Liver (tissue), 9 donors: ENCODE results near the gene BEX1. TPM values are rescaled to one million over a fixed set of nuclear protein-coding genes. Genes with fewer than 3 reads are reported as not detected.

Experiments used
- DNase-seq: peaks from one replicate; pipeline ENCODE4 v3.0.0-alpha.2; 2017; ENCODE audit warnings: low spot score
- H3K27ac ChIP-seq, 2 donors: one replicate each; pipeline ENCODE4 v1.7.0; 2013; ENCODE audit warnings: inconsistent platforms in 2 of 2, low read length in 2 of 2, control low read depth in 1 of 2, low read depth in 1 of 2, mild to moderate bottlenecking in 1 of 2
- H3K27me3 ChIP-seq, 4 donors: one replicate each; pipeline versions ENCODE4 v1.6.1 to v1.7.0; 2013; ENCODE audit warnings: low read length in 3 of 4, inconsistent platforms in 1 of 4, mild to moderate bottlenecking in 1 of 4, moderate library complexity in 1 of 4; ENCODE audit not compliant: control insufficient read depth in 4 of 4, insufficient read depth in 4 of 4
- H3K36me3 ChIP-seq, 4 donors: one replicate each; pipeline versions ENCODE4 v1.6.1 to v1.7.0; 2013; ENCODE audit warnings: low read length in 3 of 4, mild to moderate bottlenecking in 3 of 4, low read depth in 1 of 4, moderate library complexity in 1 of 4; ENCODE audit not compliant: control insufficient read depth in 4 of 4, insufficient read depth in 3 of 4
- H3K4me1 ChIP-seq, 4 donors: one replicate each; pipeline versions ENCODE4 v1.6.1 to v1.7.0; 2013; ENCODE audit warnings: low read length in 3 of 4, mild to moderate bottlenecking in 3 of 4, moderate library complexity in 1 of 4; ENCODE audit not compliant: control insufficient read depth in 4 of 4, insufficient read depth in 4 of 4
- H3K4me3 ChIP-seq, 3 donors: one replicate each; pipeline versions ENCODE4 v1.6.1 to v1.7.0; 2013; ENCODE audit warnings: low read length in 3 of 3, control low read depth in 1 of 3, low read depth in 1 of 3, mild to moderate bottlenecking in 1 of 3
- H3K9ac ChIP-seq, 2 donors: one replicate each; pipeline ENCODE4 v1.7.0; 2013; ENCODE audit warnings: low read length in 2 of 2, mild to moderate bottlenecking in 2 of 2, moderate library complexity in 2 of 2, control low read depth in 1 of 2, low read depth in 1 of 2
- H3K9me3 ChIP-seq, 4 donors: one replicate each; pipeline versions ENCODE4 v1.6.1 to v1.7.0; 2013; ENCODE audit warnings: low read length in 3 of 4; ENCODE audit not compliant: control insufficient read depth in 4 of 4
- ATF3 ChIP-seq: IDR thresholded peaks from 2 replicates; pipeline ENCODE4 v1.6.1; 2016; ENCODE audit warnings: antibody characterized with exemption
- CTCF ChIP-seq: fragments of 150-350 bp; IDR thresholded peaks from 2 replicates; pipeline ENCODE4 v1.5.1; 2017; ENCODE audit warnings: improper control_type of control experiment, low read depth, low read length; ENCODE audit not compliant: missing input control
- EGR1 ChIP-seq, 2 donors: IDR thresholded peaks; 2 replicates each; pipeline ENCODE4 v1.6.1; 2016 to 2018; ENCODE audit warnings: antibody characterized with exemption in 2 of 2, low read depth in 2 of 2
- FOXA1 ChIP-seq: IDR thresholded peaks from 2 replicates; pipeline ENCODE4 v1.6.1; 2016; ENCODE audit warnings: antibody characterized with exemption
- FOXA2 ChIP-seq: IDR thresholded peaks from 2 replicates; pipeline ENCODE4 v1.6.1; 2016; ENCODE audit warnings: antibody characterized with exemption
- GABPA ChIP-seq, 2 donors: IDR thresholded peaks in 1 of 2; conservative IDR thresholded peaks in 1 of 2; 2 replicates each; pipeline ENCODE4 v1.6.1; 2016; ENCODE audit warnings: antibody characterized with exemption in 2 of 2, mild to moderate bottlenecking in 1 of 2, moderate library complexity in 1 of 2
- HNF4A ChIP-seq, 2 donors: conservative IDR thresholded peaks; 2 replicates each; pipeline ENCODE4 v1.6.1; 2016; ENCODE audit warnings: antibody characterized with exemption in 2 of 2, mild to moderate bottlenecking in 2 of 2
- HNF4G ChIP-seq: IDR thresholded peaks from 2 replicates; pipeline ENCODE4 v1.6.1; 2016; ENCODE audit warnings: antibody characterized with exemption
- JUND ChIP-seq, 2 donors: IDR thresholded peaks; 2 replicates each; pipeline ENCODE4 v1.6.1; 2016; ENCODE audit warnings: antibody characterized with exemption in 2 of 2
- MAX ChIP-seq: IDR thresholded peaks from 2 replicates; pipeline ENCODE4 v1.6.1; 2016; ENCODE audit warnings: antibody characterized with exemption
- NR2F2 ChIP-seq: IDR thresholded peaks from 2 replicates; pipeline ENCODE4 v1.6.1; 2016; ENCODE audit warnings: antibody characterized with exemption
- RAD21 ChIP-seq, 2 donors: IDR thresholded peaks; 2 replicates each; pipeline ENCODE4 v1.6.1; 2016; ENCODE audit warnings: antibody characterized with exemption in 2 of 2, mild to moderate bottlenecking in 2 of 2
- REST ChIP-seq: IDR thresholded peaks from 2 replicates; pipeline ENCODE4 v1.6.1; 2016; ENCODE audit warnings: antibody characterized with exemption, mild to moderate bottlenecking
- RXRA ChIP-seq, 2 donors: IDR thresholded peaks; 2 replicates each; pipeline ENCODE4 v1.6.1; 2017 to 2018; ENCODE audit warnings: antibody characterized with exemption in 2 of 2, mild to moderate bottlenecking in 1 of 2
- SP1 ChIP-seq: IDR thresholded peaks from 2 replicates; pipeline ENCODE4 v1.6.1; 2018; ENCODE audit warnings: antibody characterized with exemption, mild to moderate bottlenecking
- TAF1 ChIP-seq: conservative IDR thresholded peaks from 2 replicates; pipeline ENCODE4 v1.6.1; 2016; ENCODE audit warnings: antibody characterized with exemption, mild to moderate bottlenecking
- YY1 ChIP-seq: IDR thresholded peaks from 2 replicates; pipeline ENCODE4 v1.6.1; 2016; ENCODE audit warnings: antibody characterized with exemption, mild to moderate bottlenecking
- ZBTB33 ChIP-seq: IDR thresholded peaks from 2 replicates; pipeline ENCODE4 v1.6.1; 2016; ENCODE audit warnings: antibody characterized with exemption
- WGBS: extraction: QIAGEN DNeasy Blood & Tissue Kit; methylation state at CpG from one replicate; pipeline ENCODE4 v1.1.7; 2013; 5-methylcytosine and 5-hydroxymethylcytosine counted together
- polyA plus RNA-seq, 2 donors: library from polyadenylated mRNA; stranded (reverse) in 1 of 2; unstranded in 1 of 2; fragments of 200-250 nt in 1 of 2; fragments of >200 nt in 1 of 2; fragmentation: Nextera tagmentation in 1 of 2; extraction: Ambion mirVana in 1 of 2; gene quantifications; one replicate each; pipeline versions ENCODE4 v1.2.1 to v1.2.3, GENCODE V29; 2013 to 2015
- total RNA-seq, 2 donors: library from RNA; depleted of rRNA; stranded (reverse); fragments of >200 nt; gene quantifications; one replicate each; pipeline ENCODE4 v1.2.3, GENCODE V29; 2014
- donor health status: healthy.
- donor health status: healthy.
- donor health status: healthy.
- donor health status: healthy.
- donor health status: healthy.

The BEX1 gene
- total and polyA plus RNA-seq, 4 donors: 0.75 to 84.0 (median 3.1) TPM

GRCh38 chrX:103017542-103017941, 46.4 kb downstream of the BEX1 start:
- WGBS: 53% methylated on average over 4 of the region's 4 CpGs
- no peak overlapping the region for H3K4me3 ChIP-seq
- H3K9ac ChIP-seq: no peak overlapping the region
- H3K4me1 ChIP-seq: no peaks in the 10 kb centered on the region
- no peaks in the 10 kb centered on the region for H3K27me3 ChIP-seq
- no peak for DNase-seq
- H3K36me3 ChIP-seq: no peaks in the 10 kb centered on the region
- no peak for TF ChIP-seq TAF1
- no peak for TF ChIP-seq YY1
- no peak for TF ChIP-seq ZBTB33
- TF ChIP-seq GABPA (IDR thresholded peaks at IDR 0.05 in 1 of 2, conservative IDR thresholded peaks at IDR 0.05 in 1 of 2): no peak
- TF ChIP-seq SP1: no peak
- no peak for TF ChIP-seq HNF4G
- no peak for TF ChIP-seq RXRA (IDR thresholded peaks at IDR 0.05)
- no peak for TF ChIP-seq NR2F2
- no peak for TF ChIP-seq JUND (IDR thresholded peaks at IDR 0.05)
- TF ChIP-seq RAD21 (IDR thresholded peaks at IDR 0.05): no peak
- no peak for TF ChIP-seq REST
- no peak for TF ChIP-seq FOXA2
- no peak for TF ChIP-seq MAX
- TF ChIP-seq HNF4A (conservative IDR thresholded peaks at IDR 0.05): no peak
- no peak for TF ChIP-seq ATF3
- TF ChIP-seq FOXA1: no peak
- no peaks in the 10 kb centered on the region for H3K9me3 ChIP-seq
- no peak overlapping the region for H3K27ac ChIP-seq

- no peak overlapping the region for H3K27ac ChIP-seq
- no peak overlapping the region for H3K9ac ChIP-seq
- no peaks in the 10 kb centered on the region for H3K27me3 ChIP-seq
- no peaks in the 10 kb centered on the region for H3K4me1 ChIP-seq
- no peaks in the 10 kb centered on the region for H3K36me3 ChIP-seq
- DNase-seq: no peak
- 86% methylated on average over 3 of the region's 3 CpGs for WGBS
- H3K9me3 ChIP-seq: no peaks in the 10 kb centered on the region
- TF ChIP-seq ZBTB33: no peak
- TF ChIP-seq ATF3: no peak
- no peak for TF ChIP-seq HNF4A (conservative IDR thresholded peaks at IDR 0.05)
- TF ChIP-seq CTCF: no peak
- TF ChIP-seq YY1: no peak
- no peak for TF ChIP-seq GABPA (IDR thresholded peaks at IDR 0.05 in 1 of 2, conservative IDR thresholded peaks at IDR 0.05 in 1 of 2)
- no peak for TF ChIP-seq EGR1 (IDR thresholded peaks at IDR 0.05; ENCODE audit: low read depth in 2 of 2)
- TF ChIP-seq RXRA (IDR thresholded peaks at IDR 0.05): no peak
- no peak for TF ChIP-seq SP1
- no peak for TF ChIP-seq HNF4G
- H3K4me3 ChIP-seq: no peak overlapping the region
Observed at GRCh38 chrX:103012945-103013344, 51.0 kb downstream of the BEX1 start.
